HFF-Myc (cell line): ENCODE measurements around the gene CACNA1C.

Experiments
- DNase-seq: peaks from one replicate; pipeline ENCODE4 v3.0.0-alpha.2; 2011; ENCODE audit warnings: low read depth; ENCODE audit errors: extremely low read depth
- H3K4me3 ChIP-seq: replicated peaks from 2 replicates; pipeline ENCODE4 v1.5.1; 2011; ENCODE audit warnings: low read depth, mild to moderate bottlenecking, control low read depth, low read length
- TF ChIP-seq, protein P1 (sequence below): IDR thresholded peaks from 2 replicates; pipeline ENCODE4 v1.5.1; 2012; ENCODE audit warnings: mild to moderate bottlenecking, low read depth, low read length, control low read depth; ENCODE audit errors: missing control alignments

CACNA1C gene

DNA sequence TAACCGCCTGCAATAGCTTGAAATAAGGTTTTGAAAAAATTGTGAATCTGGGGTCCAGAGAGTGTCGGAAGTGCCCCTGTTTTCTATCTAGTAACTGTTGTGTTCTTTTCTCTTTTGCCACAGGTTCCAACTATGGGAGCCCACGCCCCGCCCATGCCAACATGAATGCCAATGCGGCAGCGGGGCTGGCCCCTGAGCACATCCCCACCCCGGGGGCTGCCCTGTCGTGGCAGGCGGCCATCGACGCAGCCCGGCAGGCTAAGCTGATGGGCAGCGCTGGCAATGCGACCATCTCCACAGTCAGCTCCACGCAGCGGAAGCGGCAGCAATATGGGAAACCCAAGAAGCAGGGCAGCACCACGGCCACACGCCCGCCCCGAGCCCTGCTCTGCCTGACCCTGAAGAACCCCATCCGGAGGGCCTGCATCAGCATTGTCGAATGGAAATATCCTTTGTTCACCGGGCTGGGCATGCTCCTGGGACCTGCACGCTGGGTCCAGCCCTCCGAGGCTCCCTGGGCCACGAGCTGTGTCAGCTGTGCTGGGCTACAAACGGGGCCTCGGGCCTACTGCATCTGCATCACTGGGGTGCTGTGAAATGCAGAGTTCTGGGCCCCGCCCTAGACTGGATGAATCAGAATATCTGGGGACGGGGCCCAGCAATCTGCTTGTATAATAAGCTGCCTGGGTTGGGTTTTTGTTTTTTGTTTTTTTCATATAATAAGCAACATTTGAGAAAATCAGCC, 62.5 kb downstream of the CACNA1C start:
- TF ChIP-seq, protein P1, sequence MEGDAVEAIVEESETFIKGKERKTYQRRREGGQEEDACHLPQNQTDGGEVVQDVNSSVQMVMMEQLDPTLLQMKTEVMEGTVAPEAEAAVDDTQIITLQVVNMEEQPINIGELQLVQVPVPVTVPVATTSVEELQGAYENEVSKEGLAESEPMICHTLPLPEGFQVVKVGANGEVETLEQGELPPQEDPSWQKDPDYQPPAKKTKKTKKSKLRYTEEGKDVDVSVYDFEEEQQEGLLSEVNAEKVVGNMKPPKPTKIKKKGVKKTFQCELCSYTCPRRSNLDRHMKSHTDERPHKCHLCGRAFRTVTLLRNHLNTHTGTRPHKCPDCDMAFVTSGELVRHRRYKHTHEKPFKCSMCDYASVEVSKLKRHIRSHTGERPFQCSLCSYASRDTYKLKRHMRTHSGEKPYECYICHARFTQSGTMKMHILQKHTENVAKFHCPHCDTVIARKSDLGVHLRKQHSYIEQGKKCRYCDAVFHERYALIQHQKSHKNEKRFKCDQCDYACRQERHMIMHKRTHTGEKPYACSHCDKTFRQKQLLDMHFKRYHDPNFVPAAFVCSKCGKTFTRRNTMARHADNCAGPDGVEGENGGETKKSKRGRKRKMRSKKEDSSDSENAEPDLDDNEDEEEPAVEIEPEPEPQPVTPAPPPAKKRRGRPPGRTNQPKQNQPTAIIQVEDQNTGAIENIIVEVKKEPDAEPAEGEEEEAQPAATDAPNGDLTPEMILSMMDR, result no peak
- no peak for DNase-seq
- H3K4me3 ChIP-seq, result no peak overlapping the region

DNA sequence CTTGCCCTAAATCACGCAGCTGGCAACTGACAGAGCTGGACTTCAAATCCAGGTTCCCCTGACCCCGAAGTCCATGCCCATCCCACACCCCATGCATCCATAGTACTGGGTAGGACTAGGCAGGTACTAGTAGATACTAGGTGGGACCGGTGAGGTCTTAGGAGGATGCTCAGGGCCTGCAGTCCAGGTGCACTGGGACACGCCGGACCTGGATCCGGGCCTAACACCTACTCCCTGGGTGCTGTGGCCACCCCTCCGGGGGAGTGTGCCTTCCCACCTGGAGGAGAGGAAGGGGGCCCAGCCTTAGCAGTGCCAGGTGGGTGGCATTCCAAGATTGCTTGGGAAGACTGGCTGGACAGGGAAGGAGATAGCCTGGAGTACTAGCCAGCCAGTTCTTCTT, 64.8 kb downstream of the CACNA1C start:
- TF ChIP-seq, protein P1, result no peak
- H3K4me3 ChIP-seq, result no peak overlapping the region
- DNase-seq, result no peak

DNA sequence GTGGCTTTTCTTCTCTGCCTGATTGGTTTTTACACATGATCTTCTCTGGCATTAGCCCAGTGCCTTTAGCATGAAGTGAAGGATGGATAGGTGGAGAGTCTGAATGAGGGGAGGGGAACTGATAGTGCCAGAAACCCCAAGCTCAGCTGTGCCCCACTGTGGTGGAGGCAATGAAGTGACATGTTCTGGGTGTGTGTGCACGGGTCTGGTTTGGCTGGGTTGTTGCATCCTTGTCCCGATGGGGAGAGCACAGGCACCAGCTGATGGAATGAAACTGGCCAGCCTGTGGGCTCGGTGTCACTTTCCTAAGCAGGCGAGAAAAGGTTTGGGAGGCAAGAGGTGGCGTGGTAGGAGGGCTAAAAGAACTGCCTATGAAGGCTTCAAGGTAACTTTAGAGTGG, 65.3 kb downstream of the CACNA1C start:
- H3K4me3 ChIP-seq, result no peak overlapping the region
- TF ChIP-seq, protein P1, result no peak
- no peak for DNase-seq

DNA sequence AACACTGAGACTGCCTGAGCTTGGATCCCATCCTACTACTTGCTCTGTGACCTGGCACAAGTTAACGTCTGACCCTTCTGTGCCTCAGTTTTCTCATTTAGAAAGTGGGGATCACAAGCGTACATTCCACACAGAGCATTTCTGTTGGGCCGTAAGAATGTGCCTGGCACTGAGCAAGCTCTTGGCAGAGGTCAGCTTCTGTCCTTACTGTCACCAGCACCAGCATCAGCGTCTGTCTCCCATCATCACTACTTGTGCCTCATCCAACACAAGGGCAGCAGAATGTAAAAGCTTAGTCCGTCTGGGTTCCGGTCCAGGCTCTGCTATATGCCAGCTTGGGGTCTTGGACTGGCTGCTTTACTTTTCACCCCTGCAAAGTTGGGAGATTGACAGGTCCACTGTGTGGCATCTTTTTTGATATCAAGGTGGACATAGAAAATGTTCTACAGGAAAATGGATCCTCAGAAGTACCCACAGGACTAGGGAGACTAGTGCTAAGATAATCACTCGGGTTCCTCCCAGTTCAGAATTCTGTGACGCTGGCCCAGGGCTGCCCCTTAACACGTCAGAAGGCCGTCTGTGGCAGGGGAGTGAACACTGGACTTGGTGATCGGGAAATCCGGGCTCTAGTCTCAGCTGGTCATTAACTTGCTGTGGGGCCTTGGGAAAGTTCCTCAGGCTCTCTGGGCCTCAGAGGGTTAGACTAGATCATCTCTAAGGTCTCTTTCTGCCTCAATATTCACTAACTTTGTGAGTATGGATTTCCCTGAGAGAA, 65.9 kb downstream of the CACNA1C start:
- TF ChIP-seq, protein P1, result no peak
- no peak for DNase-seq
- H3K4me3 ChIP-seq, result no peak overlapping the region

DNA sequence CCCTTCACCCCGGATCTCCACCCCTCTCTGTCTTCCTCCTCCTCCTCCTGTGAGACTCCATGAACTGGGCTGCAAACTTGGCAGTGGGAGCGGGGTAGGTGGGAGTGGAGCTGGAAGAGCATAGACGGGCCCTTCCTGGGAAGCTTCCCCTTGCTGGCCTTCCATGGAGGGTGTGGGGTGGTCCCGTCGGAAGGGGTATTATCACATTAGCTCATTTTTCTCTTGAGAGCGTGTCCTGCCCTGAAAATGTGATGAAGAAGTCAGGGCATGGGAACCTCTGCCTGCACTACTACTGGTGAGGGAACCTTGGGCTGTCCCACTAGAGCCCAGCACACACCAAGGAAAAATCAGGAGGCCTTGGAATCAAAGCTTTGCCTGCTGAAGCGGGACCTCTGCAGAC, 66.5 kb downstream of the CACNA1C start:
- no peak overlapping the region for H3K4me3 ChIP-seq
- TF ChIP-seq, protein P1, result no peak
- DNase-seq, result no peak

DNA sequence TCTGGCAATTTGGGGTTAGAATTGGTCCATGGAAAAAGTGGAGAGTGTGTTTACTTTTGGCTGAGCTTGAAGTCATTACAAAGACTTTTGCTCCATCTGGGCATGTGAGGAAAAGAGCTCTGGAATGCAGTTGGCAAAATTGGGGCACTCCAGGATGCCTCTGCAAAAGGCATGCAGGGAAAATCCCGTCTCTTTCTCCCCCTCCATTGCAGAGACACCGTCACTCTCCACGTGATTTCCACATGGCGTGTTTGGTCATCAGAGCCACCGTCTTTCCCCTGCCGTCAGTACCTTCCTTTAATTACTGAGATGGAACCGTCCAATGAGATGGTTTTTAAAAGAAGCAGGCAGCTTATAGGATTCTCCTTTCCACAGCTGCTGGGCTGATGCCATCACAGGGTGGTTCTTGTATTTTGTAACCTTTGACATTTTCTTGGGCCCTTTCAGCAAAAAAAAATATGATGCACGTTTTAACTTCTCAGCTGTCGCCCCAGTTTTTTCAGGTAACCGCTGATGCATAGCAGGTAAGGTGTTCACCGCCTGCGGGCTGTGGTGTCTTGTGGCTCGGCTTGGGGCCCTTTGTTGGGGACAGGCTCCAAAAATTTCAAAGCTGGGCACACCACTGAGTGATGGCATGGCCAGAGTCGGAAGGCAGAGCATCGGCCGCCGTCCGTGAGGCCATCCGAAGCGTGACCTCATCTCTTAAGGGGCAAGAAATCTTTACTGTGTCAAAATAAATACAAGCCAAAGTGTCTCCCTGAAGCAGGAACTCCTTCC, 68.4 kb downstream of the CACNA1C start:
- TF ChIP-seq, protein P1, result no peak
- no peak overlapping the region for H3K4me3 ChIP-seq
- no peak for DNase-seq
